Liver (tissue), 9 donors: ENCODE measurements around the gene SEMA5A. TPM values are rescaled to one million over a fixed set of nuclear protein-coding genes. Genes with fewer than 3 reads are reported as not detected.

Experiments used
- DNase-seq: peaks from one replicate; pipeline ENCODE4 v3.0.0-alpha.2; 2017; ENCODE audit warnings: low spot score
- H3K27ac ChIP-seq, 2 donors: one replicate each; pipeline ENCODE4 v1.7.0; 2013; ENCODE audit warnings: inconsistent platforms in 2 of 2, low read length in 2 of 2, control low read depth in 1 of 2, low read depth in 1 of 2, mild to moderate bottlenecking in 1 of 2
- H3K27me3 ChIP-seq, 4 donors: one replicate each; pipeline versions ENCODE4 v1.6.1 to v1.7.0; 2013; ENCODE audit warnings: low read length in 3 of 4, inconsistent platforms in 1 of 4, mild to moderate bottlenecking in 1 of 4, moderate library complexity in 1 of 4; ENCODE audit not compliant: control insufficient read depth in 4 of 4, insufficient read depth in 4 of 4
- H3K36me3 ChIP-seq, 4 donors: one replicate each; pipeline versions ENCODE4 v1.6.1 to v1.7.0; 2013; ENCODE audit warnings: low read length in 3 of 4, mild to moderate bottlenecking in 3 of 4, low read depth in 1 of 4, moderate library complexity in 1 of 4; ENCODE audit not compliant: control insufficient read depth in 4 of 4, insufficient read depth in 3 of 4
- H3K4me1 ChIP-seq, 4 donors: one replicate each; pipeline versions ENCODE4 v1.6.1 to v1.7.0; 2013; ENCODE audit warnings: low read length in 3 of 4, mild to moderate bottlenecking in 3 of 4, moderate library complexity in 1 of 4; ENCODE audit not compliant: control insufficient read depth in 4 of 4, insufficient read depth in 4 of 4
- H3K4me3 ChIP-seq, 3 donors: one replicate each; pipeline versions ENCODE4 v1.6.1 to v1.7.0; 2013; ENCODE audit warnings: low read length in 3 of 3, control low read depth in 1 of 3, low read depth in 1 of 3, mild to moderate bottlenecking in 1 of 3
- H3K9ac ChIP-seq, 2 donors: one replicate each; pipeline ENCODE4 v1.7.0; 2013; ENCODE audit warnings: low read length in 2 of 2, mild to moderate bottlenecking in 2 of 2, moderate library complexity in 2 of 2, control low read depth in 1 of 2, low read depth in 1 of 2
- H3K9me3 ChIP-seq, 4 donors: one replicate each; pipeline versions ENCODE4 v1.6.1 to v1.7.0; 2013; ENCODE audit warnings: low read length in 3 of 4; ENCODE audit not compliant: control insufficient read depth in 4 of 4
- ATF3 ChIP-seq: IDR thresholded peaks from 2 replicates; pipeline ENCODE4 v1.6.1; 2016; ENCODE audit warnings: antibody characterized with exemption
- CTCF ChIP-seq: fragments of 150-350 bp; IDR thresholded peaks from 2 replicates; pipeline ENCODE4 v1.5.1; 2017; ENCODE audit warnings: improper control_type of control experiment, low read depth, low read length; ENCODE audit not compliant: missing input control
- EGR1 ChIP-seq, 2 donors: IDR thresholded peaks; 2 replicates each; pipeline ENCODE4 v1.6.1; 2016 to 2018; ENCODE audit warnings: antibody characterized with exemption in 2 of 2, low read depth in 2 of 2
- FOXA1 ChIP-seq: IDR thresholded peaks from 2 replicates; pipeline ENCODE4 v1.6.1; 2016; ENCODE audit warnings: antibody characterized with exemption
- FOXA2 ChIP-seq: IDR thresholded peaks from 2 replicates; pipeline ENCODE4 v1.6.1; 2016; ENCODE audit warnings: antibody characterized with exemption
- HNF4G ChIP-seq: IDR thresholded peaks from 2 replicates; pipeline ENCODE4 v1.6.1; 2016; ENCODE audit warnings: antibody characterized with exemption
- JUND ChIP-seq, 2 donors: IDR thresholded peaks; 2 replicates each; pipeline ENCODE4 v1.6.1; 2016; ENCODE audit warnings: antibody characterized with exemption in 2 of 2
- NR2F2 ChIP-seq: IDR thresholded peaks from 2 replicates; pipeline ENCODE4 v1.6.1; 2016; ENCODE audit warnings: antibody characterized with exemption
- RAD21 ChIP-seq, 2 donors: IDR thresholded peaks; 2 replicates each; pipeline ENCODE4 v1.6.1; 2016; ENCODE audit warnings: antibody characterized with exemption in 2 of 2, mild to moderate bottlenecking in 2 of 2
- RXRA ChIP-seq, 2 donors: IDR thresholded peaks; 2 replicates each; pipeline ENCODE4 v1.6.1; 2017 to 2018; ENCODE audit warnings: antibody characterized with exemption in 2 of 2, mild to moderate bottlenecking in 1 of 2
- SP1 ChIP-seq: IDR thresholded peaks from 2 replicates; pipeline ENCODE4 v1.6.1; 2018; ENCODE audit warnings: antibody characterized with exemption, mild to moderate bottlenecking
- YY1 ChIP-seq: IDR thresholded peaks from 2 replicates; pipeline ENCODE4 v1.6.1; 2016; ENCODE audit warnings: antibody characterized with exemption, mild to moderate bottlenecking
- WGBS: extraction: QIAGEN DNeasy Blood & Tissue Kit; methylation state at CpG from one replicate; pipeline ENCODE4 v1.1.7; 2013; 5-methylcytosine and 5-hydroxymethylcytosine counted together
- polyA plus RNA-seq, 2 donors: library from polyadenylated mRNA; stranded (reverse) in 1 of 2; unstranded in 1 of 2; fragments of 200-250 nt in 1 of 2; fragments of >200 nt in 1 of 2; fragmentation: Nextera tagmentation in 1 of 2; extraction: Ambion mirVana in 1 of 2; gene quantifications; one replicate each; pipeline versions ENCODE4 v1.2.1 to v1.2.3, GENCODE V29; 2013 to 2015
- total RNA-seq, 2 donors: library from RNA; depleted of rRNA; stranded (reverse); fragments of >200 nt; gene quantifications; one replicate each; pipeline ENCODE4 v1.2.3, GENCODE V29; 2014
- TF ChIP-seq, protein P1 (sequence below): IDR thresholded peaks from 2 replicates; pipeline ENCODE4 v1.6.1; 2016; ENCODE audit warnings: antibody characterized with exemption, mild to moderate bottlenecking
- donor health status: healthy.
- donor health status: healthy.
- donor health status: healthy.
- donor health status: healthy.
- donor health status: healthy.

Gene SEMA5A
- total and polyA plus RNA-seq, 4 donors = 1.1 to 5.8 (median 3.2) TPM

DNA sequence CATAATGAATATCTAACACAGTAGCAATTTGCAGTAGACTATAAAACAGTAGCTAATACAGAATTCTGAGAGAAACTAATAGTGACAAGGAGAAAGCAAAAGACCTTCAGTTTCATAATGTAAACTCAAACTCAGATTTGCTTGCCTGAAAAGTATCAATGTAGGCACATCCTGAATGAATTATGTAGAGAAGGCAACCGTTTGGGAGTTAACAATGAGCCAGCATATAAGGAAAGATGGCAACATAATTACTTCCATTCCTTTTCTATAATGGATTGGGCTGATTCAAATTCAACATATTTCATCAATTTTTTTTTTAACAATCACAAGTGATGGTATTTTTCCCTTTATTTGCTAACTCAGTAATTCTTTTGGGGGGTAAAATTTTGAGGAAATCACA, 261.6 kb downstream of the SEMA5A start:
- no peak overlapping the region for H3K27ac ChIP-seq
- DNase-seq = no peak
- no peak overlapping the region for H3K9ac ChIP-seq
- H3K27me3 ChIP-seq = no peaks in the 10 kb centered on the region
- no peaks in the 10 kb centered on the region for H3K9me3 ChIP-seq
- H3K4me3 ChIP-seq = no peak overlapping the region
- H3K36me3 ChIP-seq = no peaks in the 10 kb centered on the region
- peaks cover 0 to 21% (median 14%) of the 10 kb centered on the region in 4 donors for H3K4me1 ChIP-seq
- 51% methylated on average over 1 of the region's 1 CpG for WGBS
- no peak for TF ChIP-seq EGR1 (IDR thresholded peaks at IDR 0.05; ENCODE audit: low read depth in 2 of 2)
- TF ChIP-seq YY1 = no peak
- TF ChIP-seq FOXA1 = no peak
- TF ChIP-seq CTCF = no peak
- no peak for TF ChIP-seq ATF3
- TF ChIP-seq RXRA (IDR thresholded peaks at IDR 0.05) = no peak
- no peak for TF ChIP-seq HNF4G
- TF ChIP-seq FOXA2 = no peak
- TF ChIP-seq NR2F2 = no peak

DNA sequence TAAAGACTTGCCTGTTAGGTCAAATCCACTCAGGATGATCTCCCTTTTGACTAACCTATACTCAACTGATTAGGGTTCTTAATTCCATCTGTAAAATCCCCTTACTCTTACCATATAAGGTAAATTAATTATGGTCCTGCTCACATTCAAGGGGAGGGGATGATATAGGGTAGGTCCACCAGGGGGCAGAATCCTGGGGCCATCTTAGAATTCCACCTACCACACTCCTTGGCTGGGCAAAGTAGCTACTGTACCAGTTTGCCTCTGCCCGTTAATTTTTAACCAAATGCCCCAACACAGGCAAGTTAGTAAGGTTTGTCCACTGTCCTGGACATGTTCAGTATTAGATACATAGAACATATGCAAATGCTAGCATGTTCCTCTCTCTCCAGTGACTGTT, 262.4 kb downstream of the SEMA5A start:
- H3K27me3 ChIP-seq = no peaks in the 10 kb centered on the region
- no peak overlapping the region for H3K27ac ChIP-seq
- no peak for DNase-seq
- H3K4me1 ChIP-seq = peaks cover 3 to 29% (median 22%) of the 10 kb centered on the region in 4 donors
- no peaks in the 10 kb centered on the region for H3K36me3 ChIP-seq
- WGBS = 44% methylated on average over 1 of the region's 1 CpG
- TF ChIP-seq ATF3 (no peak), FOXA2 (no peak), SP1 (no peak), RAD21 (IDR thresholded peaks at IDR 0.05) (peak; percentile 39 to 52), CTCF (peak; percentile 12), EGR1 (IDR thresholded peaks at IDR 0.05; ENCODE audit: low read depth in 2 of 2) (no peak), JUND (IDR thresholded peaks at IDR 0.05) (no peak)
- TF ChIP-seq, protein P1, sequence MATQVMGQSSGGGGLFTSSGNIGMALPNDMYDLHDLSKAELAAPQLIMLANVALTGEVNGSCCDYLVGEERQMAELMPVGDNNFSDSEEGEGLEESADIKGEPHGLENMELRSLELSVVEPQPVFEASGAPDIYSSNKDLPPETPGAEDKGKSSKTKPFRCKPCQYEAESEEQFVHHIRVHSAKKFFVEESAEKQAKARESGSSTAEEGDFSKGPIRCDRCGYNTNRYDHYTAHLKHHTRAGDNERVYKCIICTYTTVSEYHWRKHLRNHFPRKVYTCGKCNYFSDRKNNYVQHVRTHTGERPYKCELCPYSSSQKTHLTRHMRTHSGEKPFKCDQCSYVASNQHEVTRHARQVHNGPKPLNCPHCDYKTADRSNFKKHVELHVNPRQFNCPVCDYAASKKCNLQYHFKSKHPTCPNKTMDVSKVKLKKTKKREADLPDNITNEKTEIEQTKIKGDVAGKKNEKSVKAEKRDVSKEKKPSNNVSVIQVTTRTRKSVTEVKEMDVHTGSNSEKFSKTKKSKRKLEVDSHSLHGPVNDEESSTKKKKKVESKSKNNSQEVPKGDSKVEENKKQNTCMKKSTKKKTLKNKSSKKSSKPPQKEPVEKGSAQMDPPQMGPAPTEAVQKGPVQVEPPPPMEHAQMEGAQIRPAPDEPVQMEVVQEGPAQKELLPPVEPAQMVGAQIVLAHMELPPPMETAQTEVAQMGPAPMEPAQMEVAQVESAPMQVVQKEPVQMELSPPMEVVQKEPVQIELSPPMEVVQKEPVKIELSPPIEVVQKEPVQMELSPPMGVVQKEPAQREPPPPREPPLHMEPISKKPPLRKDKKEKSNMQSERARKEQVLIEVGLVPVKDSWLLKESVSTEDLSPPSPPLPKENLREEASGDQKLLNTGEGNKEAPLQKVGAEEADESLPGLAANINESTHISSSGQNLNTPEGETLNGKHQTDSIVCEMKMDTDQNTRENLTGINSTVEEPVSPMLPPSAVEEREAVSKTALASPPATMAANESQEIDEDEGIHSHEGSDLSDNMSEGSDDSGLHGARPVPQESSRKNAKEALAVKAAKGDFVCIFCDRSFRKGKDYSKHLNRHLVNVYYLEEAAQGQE = no peak
- H3K4me3 ChIP-seq = no peak overlapping the region
- no peak overlapping the region for H3K9ac ChIP-seq
- H3K9me3 ChIP-seq = no peaks in the 10 kb centered on the region
